HepG2 (cell line): ENCODE data around the gene NKPD1. TPM values are rescaled to one million over a fixed set of nuclear protein-coding genes. Genes with fewer than 3 reads are reported as not detected.

Source experiments
- DRAP1 ChIP-seq: IDR thresholded peaks from 2 replicates; pipeline ENCODE4 v1.6.1; 2016; ENCODE audit warnings: missing genetic modification reagents, missing compliant biosample characterization
- DZIP1 ChIP-seq: sonication (generic); formaldehyde crosslinking; IDR thresholded peaks from 2 replicates; pipeline ENCODE4 v1.5.0; 2020; ENCODE audit warnings: mild to moderate bottlenecking, missing genetic modification reagents
- ETV5 ChIP-seq: IDR thresholded peaks from 2 replicates; pipeline ENCODE4 v1.6.1; 2018; ENCODE audit warnings: missing biosample characterization, missing genetic modification reagents, inconsistent platforms, borderline replicate concordance
- FOXJ3 ChIP-seq: sonication (generic); formaldehyde crosslinking; IDR thresholded peaks from 2 replicates; pipeline ENCODE4 v1.4.0; 2020; ENCODE audit warnings: missing genetic modification reagents, mild to moderate bottlenecking, borderline replicate concordance
- HDAC2 ChIP-seq: sonication (generic); formaldehyde crosslinking; IDR thresholded peaks from 2 replicates; pipeline ENCODE4 v1.4.0; 2020; ENCODE audit warnings: missing genetic modification reagents
- HNRNPK ChIP-seq: fragments of 200-400 bp; formaldehyde crosslinking; IDR thresholded peaks from 2 replicates; pipeline ENCODE4 v1.6.1; 2018; ENCODE audit warnings: low read length, low read depth, moderate library complexity, mild to moderate bottlenecking; ENCODE audit not compliant: poor library complexity, severe bottlenecking
- IRX3 ChIP-seq: sonication (generic); formaldehyde crosslinking; IDR thresholded peaks from 2 replicates; pipeline ENCODE4 v1.8.1; 2023; ENCODE audit warnings: mild to moderate bottlenecking, low read depth, missing genetic modification reagents, borderline replicate concordance
- KLF6 ChIP-seq: IDR thresholded peaks from 2 replicates; pipeline ENCODE4 v1.8.0; 2016; ENCODE audit warnings: missing biosample characterization, missing genetic modification reagents
- RFX3 ChIP-seq: IDR thresholded peaks from 2 replicates; pipeline ENCODE4 v1.6.1; 2016; ENCODE audit warnings: missing biosample characterization, missing genetic modification reagents
- RXRA ChIP-seq: sonication (generic); formaldehyde crosslinking; IDR thresholded peaks from 2 replicates; pipeline ENCODE4 v1.5.1; 2020; ENCODE audit warnings: missing genetic modification reagents
- TBX3 ChIP-seq: fragments of 450-650 bp; IDR thresholded peaks from 2 replicates; pipeline ENCODE4 v1.6.1; 2017; ENCODE audit warnings: antibody characterized with exemption, mild to moderate bottlenecking, inconsistent platforms, borderline replicate concordance
- TERF1 ChIP-seq: sonication (generic); formaldehyde crosslinking; IDR thresholded peaks from 2 replicates; pipeline ENCODE4 v1.8.0; 2022; ENCODE audit warnings: mild to moderate bottlenecking, missing genetic modification reagents, moderate library complexity
- ZNF230 ChIP-seq: sonication (generic); formaldehyde crosslinking; IDR thresholded peaks from 2 replicates; pipeline ENCODE4 v1.4.0; 2020; ENCODE audit warnings: mild to moderate bottlenecking, missing genetic modification reagents
- ZNF251 ChIP-seq: sonication (generic); formaldehyde crosslinking; IDR thresholded peaks from 2 replicates; pipeline ENCODE4 v1.9.0; 2021; ENCODE audit warnings: mild to moderate bottlenecking, missing genetic modification reagents
- ZNF446 ChIP-seq: sonication (generic); formaldehyde crosslinking; IDR thresholded peaks from 2 replicates; pipeline ENCODE4 v1.5.0; 2020; ENCODE audit warnings: mild to moderate bottlenecking, missing genetic modification reagents
- ZNF724P ChIP-seq: sonication (generic); formaldehyde crosslinking; IDR thresholded peaks from 2 replicates; pipeline ENCODE4 v1.8.0; 2022; ENCODE audit warnings: missing genetic modification reagents, borderline replicate concordance
- ZNF883 ChIP-seq: sonication (generic); formaldehyde crosslinking; IDR thresholded peaks from 2 replicates; pipeline ENCODE4 v1.5.1; 2020; ENCODE audit warnings: mild to moderate bottlenecking, missing genetic modification reagents; ENCODE audit errors: not compliant biosample characterization
- ZSCAN25 ChIP-seq: sonication (generic); formaldehyde crosslinking; IDR thresholded peaks from 2 replicates; pipeline ENCODE4 v1.8.0; 2022; ENCODE audit warnings: mild to moderate bottlenecking, missing genetic modification reagents
- polyA plus RNA-seq, 8 experiments: library from polyadenylated mRNA; depleted of rRNA in 3 of 8; stranded (reverse) in 7 of 8; unstranded in 1 of 8; fragments of >200 nt; fragmentation: Illumina TruSeq in 4 of 8; extraction: Trizol in 4 of 8; gene quantifications; 2 replicates each; pipeline versions ENCODE4 v1.2.1 to v1.2.3, GENCODE V29; 2011 to 2016; ENCODE audit warnings: low read depth in 4 of 8, missing spikeins in 1 of 8, mixed read lengths in 1 of 8; ENCODE audit not compliant: insufficient read depth in 1 of 8
- total RNA-seq, 5 experiments: library from RNA; depleted of rRNA; stranded (reverse); fragments of >200 nt; fragmentation: Illumina TruSeq; extraction: Trizol; gene quantifications; 2 replicates each; pipeline ENCODE4 v1.2.3, GENCODE V29; 2016; ENCODE audit warnings: low read depth in 1 of 5
- TF ChIP-seq, protein P1 (sequence below), 2 experiments: sonication (generic) in 1 of 2; formaldehyde crosslinking in 1 of 2; IDR thresholded peaks; 2 replicates each; pipeline versions ENCODE4 v1.6.1 to v1.9.0; 2014 to 2022; ENCODE audit warnings: antibody characterized with exemption in 1 of 2, borderline replicate concordance in 1 of 2, inconsistent platforms in 1 of 2, low read depth in 1 of 2, missing genetic modification reagents in 1 of 2

Gene NKPD1
- total and polyA plus RNA-seq, 2 of the 13 experiments (the other 11 are each of a cell fraction or from before 2014, with no cell fraction given) = 0.03 TPM; not detected in 1

DNA sequence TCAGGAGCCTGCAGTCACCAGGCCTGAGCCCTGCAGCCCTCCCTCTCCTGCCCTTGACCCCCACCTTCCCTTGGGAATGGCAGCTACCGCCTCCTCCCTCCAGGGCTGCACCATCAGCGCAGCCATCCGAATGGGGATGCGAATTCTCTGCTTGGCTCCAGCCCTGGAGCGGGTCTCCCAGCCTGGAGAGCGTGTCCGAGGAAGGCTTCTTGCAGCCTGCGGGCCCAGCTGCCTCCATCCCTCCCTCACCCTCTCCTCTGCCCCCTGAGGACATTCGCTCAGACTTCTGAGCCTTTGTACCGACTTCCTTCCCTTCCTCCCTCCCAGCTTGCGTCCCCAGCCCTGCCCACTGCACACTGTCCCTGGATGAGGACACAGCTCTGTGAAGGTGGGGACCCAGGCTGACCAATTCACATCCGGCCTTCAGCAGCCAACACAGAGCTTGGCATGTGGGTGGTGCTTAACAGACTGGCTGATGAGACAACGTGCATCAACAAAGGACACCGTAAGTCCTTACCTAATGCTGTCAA lies 6.0 kb upstream of the NKPD1 start (continued):
- TF ChIP-seq ZNF883 (no peak), DRAP1 (CRISPR knock-in tag) (peak; percentile 55), IRX3 (no peak), RFX3 (CRISPR knock-in tag) (no peak), ZNF446 (CRISPR knock-in tag) (no peak), RXRA (CRISPR knock-in tag) (peak; percentile 22; the same call in 1 of the 2 replicates), ZNF230 (no peak), DZIP1 (CRISPR knock-in tag) (no peak), HDAC2 (CRISPR knock-in tag) (peak; percentile 47; the same call in 1 of the 2 replicates), ZNF251 (CRISPR knock-in tag) (no peak), HNRNPK (no peak), ETV5 (CRISPR knock-in tag) (peak; percentile 92), TBX3 (no peak), KLF6 (CRISPR knock-in tag) (no peak), FOXJ3 (CRISPR knock-in tag) (no peak), ZSCAN25 (peak; percentile 32; the same call in 1 of the 2 replicates), TERF1 (CRISPR knock-in tag) (no peak), ZNF724P (CRISPR knock-in tag) (no peak)
- TF ChIP-seq, protein P1, sequence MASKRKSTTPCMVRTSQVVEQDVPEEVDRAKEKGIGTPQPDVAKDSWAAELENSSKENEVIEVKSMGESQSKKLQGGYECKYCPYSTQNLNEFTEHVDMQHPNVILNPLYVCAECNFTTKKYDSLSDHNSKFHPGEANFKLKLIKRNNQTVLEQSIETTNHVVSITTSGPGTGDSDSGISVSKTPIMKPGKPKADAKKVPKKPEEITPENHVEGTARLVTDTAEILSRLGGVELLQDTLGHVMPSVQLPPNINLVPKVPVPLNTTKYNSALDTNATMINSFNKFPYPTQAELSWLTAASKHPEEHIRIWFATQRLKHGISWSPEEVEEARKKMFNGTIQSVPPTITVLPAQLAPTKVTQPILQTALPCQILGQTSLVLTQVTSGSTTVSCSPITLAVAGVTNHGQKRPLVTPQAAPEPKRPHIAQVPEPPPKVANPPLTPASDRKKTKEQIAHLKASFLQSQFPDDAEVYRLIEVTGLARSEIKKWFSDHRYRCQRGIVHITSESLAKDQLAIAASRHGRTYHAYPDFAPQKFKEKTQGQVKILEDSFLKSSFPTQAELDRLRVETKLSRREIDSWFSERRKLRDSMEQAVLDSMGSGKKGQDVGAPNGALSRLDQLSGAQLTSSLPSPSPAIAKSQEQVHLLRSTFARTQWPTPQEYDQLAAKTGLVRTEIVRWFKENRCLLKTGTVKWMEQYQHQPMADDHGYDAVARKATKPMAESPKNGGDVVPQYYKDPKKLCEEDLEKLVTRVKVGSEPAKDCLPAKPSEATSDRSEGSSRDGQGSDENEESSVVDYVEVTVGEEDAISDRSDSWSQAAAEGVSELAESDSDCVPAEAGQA (IDR thresholded peaks at IDR 0.05; ENCODE audit: low read depth) = no peak
- TF ChIP-seq, protein P1 (CRISPR knock-in tag; IDR thresholded peaks at IDR 0.05; ENCODE audit: borderline replicate concordance) = no peak
